Kidney (tissue), 14 donors: ENCODE measurements around the gene POLR2M. TPM values are rescaled to one million over a fixed set of nuclear protein-coding genes. Genes with fewer than 3 reads are reported as not detected.

ENCODE experiments used
- DNase-seq, 5 donors: peaks; one replicate each; pipeline ENCODE4 v3.0.0-alpha.2; 2013 to 2020
- FAIRE-seq: peaks from 2 replicates; lab custom pipeline; 2012; peaks lifted over from hg19 to GRCh38; lab: Jason Lieb, UNC
- H3K27ac ChIP-seq, 2 donors: one replicate each; pipeline ENCODE4 v1.7.0; 2013; ENCODE audit warnings: low read depth in 2 of 2, low read length in 2 of 2, inconsistent platforms in 1 of 2
- H3K27me3 ChIP-seq: one replicate; pipeline ENCODE4 v1.7.1; 2013; ENCODE audit warnings: low read length, inconsistent platforms; ENCODE audit not compliant: control insufficient read depth, insufficient read depth
- H3K36me3 ChIP-seq, 3 donors: one replicate each; pipeline versions ENCODE4 v1.7.0 to v1.7.1; 2013; ENCODE audit warnings: low read length in 3 of 3, control low read depth in 1 of 3, inconsistent platforms in 1 of 3; ENCODE audit not compliant: insufficient read depth in 3 of 3, control insufficient read depth in 2 of 3
- H3K4me1 ChIP-seq, 3 donors: one replicate each; pipeline versions ENCODE4 v1.7.0 to v1.7.1; 2013; ENCODE audit warnings: low read length in 3 of 3, inconsistent platforms in 1 of 3, low read depth in 1 of 3; ENCODE audit not compliant: control insufficient read depth in 2 of 3, insufficient read depth in 2 of 3
- H3K4me3 ChIP-seq, 3 donors: one replicate each; pipeline versions ENCODE4 v1.7.0 to v1.8.1; 2013; ENCODE audit warnings: low read length in 3 of 3, control low read depth in 1 of 3, inconsistent platforms in 1 of 3
- H3K9ac ChIP-seq, 3 donors: one replicate each; pipeline versions ENCODE4 v1.7.0 to v1.7.1; 2013; ENCODE audit warnings: low read length in 3 of 3, control low read depth in 1 of 3, inconsistent platforms in 1 of 3
- H3K9me3 ChIP-seq, 3 donors: one replicate each; pipeline versions ENCODE4 v1.7.0 to v1.7.1; 2013; ENCODE audit warnings: low read length in 3 of 3, control low read depth in 1 of 3, inconsistent platforms in 1 of 3; ENCODE audit not compliant: control insufficient read depth in 2 of 3, insufficient read depth in 1 of 3
- CTCF ChIP-seq: IDR thresholded peaks from 3 replicates; pipeline ENCODE4 v1.5.1; 2012; ENCODE audit warnings: mild to moderate bottlenecking, moderate library complexity, borderline replicate concordance; ENCODE audit not compliant: insufficient read depth; ENCODE audit errors: extremely low read depth
- intact Hi-C: fragments of 100-400 bp; cut with DNase I; formaldehyde crosslinking; loops from one replicate; pipeline ENCODE4 v1.11.1; 2022
- polyA plus RNA-seq: library from polyadenylated mRNA; stranded (reverse); fragments of 350-450 nt; fragmentation: Illumina TruSeq; extraction: RNeasy Lipid Tissue Mini Kit (QIAGEN cat#74804); gene quantifications from one replicate; pipeline ENCODE4 v1.2.3, GENCODE V29; 2014; ENCODE audit warnings: low read depth, low replicate concordance; ENCODE audit not compliant: insufficient read depth
- total RNA-seq: library from RNA; stranded (reverse); fragmentation: NEBNext Ultra II Directional; extraction: Animal tissue kit (Norgen Biotek cat#: 25700); gene quantifications from one replicate; pipeline ENCODE4 v1.2.1, GENCODE V29; 2021
- donor health status: control.
- donor health status: control.
- donor health status: control.
- donor health status: control.
- donor health status: control.
- donor health status: DM: yes; HTN: yes; CAD: no.
- donor health status: Normal renal cell carcinoma (clear cell type).

Gene POLR2M
- total and polyA plus RNA-seq, 2 donors from 2014 or later: 16.5 to 77.0 TPM

GRCh38 chr15:57690341-57690966 lies 16.1 kb upstream of the POLR2M start:
- TF ChIP-seq CTCF: no peak
- H3K9ac ChIP-seq: no peak overlapping the region
- FAIRE-seq (no peak), DNase-seq (no peak)
- no peak overlapping the region for H3K4me3 ChIP-seq
- H3K36me3 ChIP-seq: no peaks in the 10 kb centered on the region
- intact Hi-C loops: no loop called here
- H3K4me1 ChIP-seq: peaks cover 0 to 3% (median 0%) of the 10 kb centered on the region in 3 donors
- no peak overlapping the region for H3K27ac ChIP-seq
- H3K27me3 ChIP-seq: no peaks in the 10 kb centered on the region
- no peaks in the 10 kb centered on the region for H3K9me3 ChIP-seq

GRCh38 chr15:57691082-57691481 lies 15.4 kb upstream of the POLR2M start:
- H3K27ac ChIP-seq: no peak overlapping the region
- no peaks in the 10 kb centered on the region for H3K9me3 ChIP-seq
- H3K9ac ChIP-seq: no peak overlapping the region
- no peak for TF ChIP-seq CTCF
- H3K4me3 ChIP-seq: no peak overlapping the region
- no peak for FAIRE-seq
- no peaks in the 10 kb centered on the region for H3K27me3 ChIP-seq
- H3K36me3 ChIP-seq: no peaks in the 10 kb centered on the region
- no peak for DNase-seq
- no peaks in the 10 kb centered on the region for H3K4me1 ChIP-seq
- intact Hi-C loops: no loop called here

- Histone ChIP-seq H3K4me1 (no peaks in the 10 kb centered on the region), H3K27ac (peak overlapping the region in 1 of 2 donors; percentile 37), H3K9ac (no peak overlapping the region), H3K4me3 (no peak overlapping the region), H3K9me3 (no peaks in the 10 kb centered on the region), H3K27me3 (no peaks in the 10 kb centered on the region), H3K36me3 (no peaks in the 10 kb centered on the region)
- peak; percentile 50 for FAIRE-seq
- TF ChIP-seq CTCF: no peak
- intact Hi-C loops: no loop called here
- DNase-seq: peak in 2 of 5 donors; percentile 57 to 78
Observed at GRCh38 chr15:57692709-57693108, 13.8 kb upstream of the POLR2M start.

GRCh38 chr15:57694279-57694678 lies 12.2 kb upstream of the POLR2M start:
- intact Hi-C loops: no loop called here
- FAIRE-seq (no peak), DNase-seq (peak in 2 of 5 donors; percentile 49 to 60)
- Histone ChIP-seq H3K4me1 (no peaks in the 10 kb centered on the region), H3K9me3 (no peaks in the 10 kb centered on the region), H3K27ac (no peak overlapping the region), H3K9ac (no peak overlapping the region), H3K36me3 (no peaks in the 10 kb centered on the region), H3K4me3 (no peak overlapping the region), H3K27me3 (no peaks in the 10 kb centered on the region)
- TF ChIP-seq CTCF: no peak
